NCI-H2227 (cell line): ENCODE data around the gene ZNF697.

Experiments
- DNase-seq: peaks from one replicate; lab custom pipeline; 2025; ENCODE audit not compliant: unreplicated experiment; lab: John Stamatoyannopoulos, UW

Gene ZNF697

DNA sequence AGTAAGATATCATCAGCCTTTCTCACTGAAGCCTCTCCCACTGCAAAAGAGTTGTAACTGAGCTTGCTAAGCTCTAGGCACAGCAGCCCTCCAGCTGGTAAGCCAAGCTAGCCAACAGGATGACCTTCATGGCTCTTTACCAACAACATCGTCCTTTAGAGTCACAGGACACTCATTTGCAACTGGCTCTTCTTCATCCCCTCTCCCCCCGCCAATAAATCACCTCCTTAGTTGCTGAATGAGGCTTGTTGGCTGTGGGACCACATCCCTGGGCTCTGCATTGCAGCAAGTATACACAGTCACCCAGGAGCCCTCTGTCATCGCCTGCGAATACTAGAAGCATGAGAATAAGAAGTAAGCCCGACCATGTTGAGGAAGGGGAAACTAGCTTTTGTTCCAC lies 16.0 kb upstream of the ZNF697 start:
- DNase-seq: no peak

DNA sequence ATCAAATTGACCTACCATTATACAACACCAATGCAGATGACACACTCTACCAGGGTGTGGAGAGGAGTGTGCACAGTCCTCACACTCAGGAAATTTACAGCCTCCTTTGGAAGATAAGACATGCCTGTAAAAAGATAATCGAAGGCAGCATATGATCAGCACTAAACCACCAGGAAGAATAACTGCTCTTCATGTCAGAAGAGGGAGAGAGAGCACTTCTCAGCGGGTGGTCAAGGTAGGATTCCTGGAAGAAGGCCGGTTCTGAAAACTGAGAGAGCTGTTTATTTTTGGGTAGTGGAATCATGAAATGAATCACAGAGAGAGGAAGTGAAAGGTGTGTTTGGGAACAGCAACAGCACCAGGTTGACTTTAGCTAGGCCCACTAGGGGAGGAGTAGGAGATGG lies 14.0 kb upstream of the ZNF697 start:
- no peak for DNase-seq

DNA sequence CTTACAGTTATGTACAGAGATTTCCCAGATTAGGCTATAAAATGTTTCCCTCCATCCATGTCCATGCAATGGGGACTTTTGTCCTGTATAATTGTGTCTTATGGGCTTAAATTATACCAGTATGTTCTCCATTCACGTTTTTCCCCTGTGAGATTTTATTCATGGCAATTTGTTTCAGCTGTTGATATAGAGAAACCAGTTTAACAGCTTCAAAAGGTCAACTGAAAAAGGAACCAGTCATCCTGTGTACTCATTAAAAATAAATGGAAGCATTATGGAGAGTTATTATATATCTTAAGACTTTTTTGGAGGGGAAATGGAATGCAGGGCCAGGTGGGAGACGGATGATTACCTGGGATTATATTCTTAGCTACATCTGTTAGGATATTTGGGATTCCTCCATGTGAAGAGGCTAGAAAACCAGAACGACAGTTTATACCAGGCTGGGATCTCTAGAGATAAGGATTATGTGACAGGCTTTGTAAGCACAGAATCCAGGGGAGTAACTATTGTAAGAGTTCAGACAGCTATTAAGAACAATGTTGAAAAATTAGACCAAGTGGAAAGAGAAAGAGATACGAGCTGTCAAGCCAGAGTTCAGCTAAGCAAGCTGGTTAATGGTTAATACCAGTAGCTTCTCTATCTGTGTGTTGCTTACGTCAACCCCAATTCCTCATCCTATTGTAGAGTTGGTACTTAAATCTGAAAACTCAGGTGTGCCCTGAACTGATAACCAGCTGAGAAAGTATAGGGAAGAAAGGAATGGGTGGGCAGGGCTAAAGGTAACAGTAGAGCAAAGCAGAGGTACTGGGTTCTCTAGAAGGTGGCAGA lies 12.4 kb upstream of the ZNF697 start:
- DNase-seq: no peak

DNA sequence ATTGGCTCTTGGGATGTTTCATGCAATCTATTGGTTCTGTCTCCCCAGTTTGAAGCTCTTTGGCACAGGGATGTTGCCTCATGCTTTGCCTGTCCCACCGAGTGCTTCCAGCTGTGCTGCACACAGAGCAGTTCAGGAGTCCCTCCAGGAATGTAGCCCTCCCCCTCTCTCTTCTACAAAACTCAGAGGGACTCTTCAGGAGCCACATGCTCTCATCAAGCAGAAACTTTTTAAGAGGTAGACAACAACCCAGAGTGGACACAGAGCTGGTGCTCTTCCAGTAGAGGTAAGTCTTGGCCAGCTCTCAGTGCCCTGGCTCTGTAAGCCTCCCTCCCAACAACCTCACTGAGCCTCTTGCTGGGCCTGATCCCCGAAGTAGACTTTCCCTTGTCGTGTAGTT lies 11.6 kb upstream of the ZNF697 start:
- no peak for DNase-seq

DNA sequence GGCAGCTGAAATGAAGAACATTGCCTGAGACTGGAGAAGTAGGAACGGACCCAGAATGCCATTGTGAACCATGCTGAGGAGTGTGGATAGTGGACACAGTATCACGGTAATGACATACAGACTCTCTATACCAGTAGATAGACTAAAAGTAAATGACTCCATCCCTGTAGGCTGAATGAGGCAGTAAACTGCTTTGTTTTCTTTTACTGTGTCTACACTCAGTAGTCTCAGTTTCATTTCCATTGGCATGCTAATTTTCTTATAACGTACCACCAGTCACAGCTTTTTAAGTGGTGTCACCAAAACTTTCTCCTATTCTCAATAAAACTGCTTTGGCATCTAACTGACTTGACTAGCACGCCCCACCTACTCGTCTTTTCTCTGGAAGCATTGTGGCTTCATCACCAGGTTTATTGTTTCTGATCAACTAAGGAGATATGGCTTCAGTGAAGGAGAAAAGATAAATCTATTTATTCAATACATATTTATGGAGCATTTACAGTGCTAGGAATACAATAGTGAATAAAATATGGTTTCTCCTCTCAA lies 8.4 kb upstream of the ZNF697 start:
- no peak for DNase-seq

DNA sequence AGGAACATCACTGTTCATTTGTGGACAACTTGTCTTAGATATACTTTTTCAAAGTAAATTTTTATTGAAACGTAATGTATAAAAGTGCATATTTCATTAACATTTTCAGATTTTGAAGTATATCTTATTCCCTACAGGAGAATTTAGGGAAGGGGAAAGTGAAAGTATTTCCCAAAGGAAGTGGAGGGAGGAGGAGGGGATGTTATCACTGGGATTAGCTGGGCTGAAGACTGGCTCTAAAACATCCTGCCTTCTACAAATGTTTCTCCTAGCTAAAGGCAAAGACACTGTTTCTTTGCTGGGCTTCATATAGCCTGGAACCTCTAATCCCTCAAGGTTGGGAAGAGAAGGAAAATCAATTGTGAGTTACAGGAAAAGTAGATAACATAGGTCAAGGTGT lies 7.1 kb upstream of the ZNF697 start:
- DNase-seq: no peak

DNA sequence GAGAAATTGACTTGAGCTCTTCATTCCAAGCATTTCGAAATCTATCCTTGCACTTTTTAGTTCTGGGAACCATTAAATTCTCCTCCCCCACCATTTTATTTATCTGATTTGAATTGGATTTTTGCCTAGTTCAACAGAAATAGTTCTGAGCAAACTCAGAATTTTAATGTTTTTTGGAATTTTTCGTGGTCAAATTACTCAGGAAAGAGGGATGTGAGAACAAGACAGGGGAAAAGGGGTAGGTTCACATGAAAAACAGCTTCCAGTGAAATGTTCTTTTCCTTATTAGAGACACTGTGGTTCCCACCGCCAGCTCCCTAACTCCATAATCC lies 5.7 kb upstream of the ZNF697 start:
- no peak for DNase-seq

DNA sequence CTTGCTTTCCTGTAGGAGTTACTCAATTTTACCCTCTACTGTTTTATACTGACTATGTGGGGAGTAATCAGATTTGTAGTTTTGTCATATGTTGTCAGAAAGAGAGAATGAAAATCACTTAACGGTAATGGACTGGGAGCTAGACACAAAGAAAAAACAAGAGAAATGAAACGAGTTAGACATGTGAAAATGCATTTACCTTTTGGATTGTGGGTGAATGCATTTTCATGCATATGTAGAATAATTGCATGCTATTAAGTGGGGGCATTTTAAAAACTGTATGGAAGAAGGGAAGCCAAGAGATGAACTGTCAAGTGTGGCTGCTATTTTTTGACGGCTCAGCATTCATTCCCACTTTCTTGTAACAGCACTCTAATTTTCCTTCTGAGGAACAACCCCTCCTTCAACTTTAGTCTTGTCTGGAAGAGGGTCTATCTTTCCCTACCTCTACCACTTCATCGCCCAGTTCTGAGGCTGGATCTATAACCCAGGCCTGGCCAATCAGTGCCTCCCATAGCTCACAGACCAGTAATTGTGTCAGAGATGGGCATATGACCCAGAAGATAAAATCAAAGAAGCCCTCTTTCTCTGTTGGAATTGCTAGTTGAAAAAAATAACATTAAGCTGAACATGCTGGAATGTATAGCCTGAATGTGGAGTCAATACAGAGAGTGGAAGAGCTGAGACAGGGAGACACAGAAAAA lies 5.2 kb upstream of the ZNF697 start:
- DNase-seq: no peak

DNA sequence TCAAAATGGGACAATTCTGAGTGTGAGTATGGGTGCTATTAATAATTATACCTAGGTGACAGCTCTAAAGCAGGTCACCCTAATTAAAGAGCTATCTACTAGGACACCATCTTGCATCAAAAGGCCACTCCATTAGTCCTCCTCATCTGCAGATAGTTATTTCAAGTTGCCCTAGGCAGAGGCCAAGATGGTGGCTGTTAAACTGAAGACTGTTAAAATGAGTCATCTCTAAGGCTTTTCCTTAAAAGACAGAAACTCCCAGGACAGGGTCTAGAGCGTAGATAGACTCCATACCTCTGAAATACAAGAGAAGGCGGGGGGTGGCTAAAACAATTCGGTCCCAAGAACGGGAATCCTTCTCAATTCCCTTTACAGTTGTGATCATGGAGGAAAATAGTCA lies 4.5 kb upstream of the ZNF697 start:
- no peak for DNase-seq

DNA sequence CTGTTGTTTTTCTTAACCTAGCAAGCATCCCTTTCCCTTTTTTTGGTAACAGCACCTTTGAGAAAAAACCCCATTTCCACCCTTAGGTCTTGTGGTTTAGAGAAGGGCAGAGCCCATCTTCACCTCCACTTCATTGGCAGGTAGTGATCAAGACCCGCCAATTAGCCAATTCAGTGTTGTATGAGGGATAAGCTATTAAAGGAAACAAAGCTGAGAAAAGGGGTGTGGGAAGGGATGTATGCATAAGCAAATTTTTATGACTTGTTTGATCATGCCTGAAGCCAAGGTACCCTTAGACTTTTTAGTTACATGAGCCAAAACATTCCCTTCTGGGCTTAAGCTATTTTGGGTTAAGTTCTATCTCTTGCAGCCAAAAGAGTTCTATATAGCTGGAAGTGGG lies 3.6 kb upstream of the ZNF697 start:
- DNase-seq: no peak

DNA sequence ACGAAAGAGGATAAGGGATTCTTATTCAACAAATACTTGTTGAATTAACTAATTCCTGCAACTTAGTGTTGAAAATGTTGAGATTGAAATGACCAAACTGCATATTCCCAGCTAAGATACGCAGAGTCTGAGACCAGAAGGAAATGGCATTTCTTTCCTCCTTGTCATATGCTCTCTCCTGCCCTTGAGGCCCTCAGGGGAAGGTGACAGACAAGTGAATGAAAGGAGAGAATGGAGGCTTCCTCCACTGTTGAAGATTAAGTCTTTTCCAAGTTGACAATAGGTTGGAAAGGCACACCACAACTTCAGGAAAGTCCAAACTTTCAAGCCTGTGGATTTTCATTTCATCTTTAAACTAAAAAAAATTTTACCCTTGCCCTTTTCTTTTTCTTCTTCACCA lies 3.1 kb upstream of the ZNF697 start:
- no peak for DNase-seq

DNA sequence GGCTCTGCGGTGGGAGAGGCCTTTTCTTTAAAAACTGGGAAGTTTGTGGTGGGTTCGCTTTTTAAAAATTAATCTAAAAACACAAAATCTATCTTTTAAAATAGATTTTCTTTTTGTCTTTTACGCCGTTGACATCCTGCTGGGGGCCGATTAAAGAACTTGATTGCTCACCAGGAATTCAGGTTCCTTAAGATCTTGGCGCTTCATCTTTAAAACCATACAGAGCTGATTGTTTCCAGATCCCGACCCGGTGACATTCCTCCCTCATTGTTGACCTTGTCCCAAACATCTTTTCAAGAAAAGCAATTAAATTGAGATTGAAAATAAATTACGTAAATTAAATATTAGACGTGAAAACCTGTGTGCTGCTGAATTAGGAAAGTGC lies 546 bp upstream of the ZNF697 start:
- no peak for DNase-seq

DNA sequence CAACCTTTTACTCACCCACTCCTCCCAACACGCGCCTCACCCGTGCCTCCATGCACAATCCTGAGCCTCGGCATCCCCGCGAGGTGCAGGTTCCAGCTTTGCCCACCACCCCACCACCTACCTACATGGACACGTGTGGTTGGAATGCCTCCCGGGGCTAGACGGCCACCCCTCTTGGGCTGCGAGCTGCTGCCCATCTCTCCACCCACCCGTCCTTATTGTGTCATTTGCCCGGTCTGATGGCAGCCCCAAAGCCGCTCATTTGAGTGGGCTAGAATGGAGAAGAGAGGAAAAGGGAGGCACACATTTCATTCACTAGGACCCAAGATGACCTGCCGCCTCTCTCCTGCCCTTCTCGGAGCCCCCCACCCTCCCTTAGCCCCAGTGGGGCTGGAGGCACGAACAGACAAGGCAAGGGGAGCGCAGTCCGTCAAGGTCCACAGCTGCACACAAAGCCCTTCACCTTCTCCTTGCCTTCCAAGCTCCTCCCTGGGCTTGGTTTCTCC lies 785 bp downstream of the ZNF697 start:
- peak; percentile 32 for DNase-seq

DNA sequence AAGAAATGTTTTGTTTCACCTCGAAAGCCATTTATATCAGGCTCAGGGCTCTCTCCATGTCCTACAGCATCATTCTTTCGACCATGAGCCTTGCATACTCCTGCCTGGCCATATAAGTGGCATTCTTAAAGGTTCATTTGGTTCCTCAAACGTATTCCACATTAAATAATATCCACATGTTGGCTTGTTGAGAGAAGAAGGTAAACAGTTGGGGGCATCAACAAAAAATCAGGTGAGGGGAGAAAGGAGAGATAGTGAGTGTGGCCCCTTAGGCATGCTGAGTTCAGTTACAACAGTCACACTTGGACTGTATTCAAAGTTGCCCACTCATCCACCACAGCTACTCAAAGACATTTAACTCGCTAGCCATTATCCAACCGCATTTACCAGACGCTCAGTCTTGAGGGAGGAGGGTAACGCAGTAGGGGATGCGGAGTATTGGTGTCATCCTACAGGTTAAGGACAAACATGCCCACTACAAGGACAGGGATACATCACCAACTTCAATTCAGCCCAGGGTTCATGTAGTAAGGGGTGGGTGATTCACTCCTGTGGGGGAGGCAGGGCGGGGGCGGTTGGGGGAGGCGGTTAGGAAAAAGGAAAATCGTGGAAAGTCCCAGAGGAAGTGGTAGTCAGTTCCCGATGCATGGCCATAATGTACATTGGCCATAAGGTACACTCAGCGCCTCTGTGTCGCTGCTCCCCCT lies 1.4 kb downstream of the ZNF697 start:
- DNase-seq: peak; percentile 37

DNA sequence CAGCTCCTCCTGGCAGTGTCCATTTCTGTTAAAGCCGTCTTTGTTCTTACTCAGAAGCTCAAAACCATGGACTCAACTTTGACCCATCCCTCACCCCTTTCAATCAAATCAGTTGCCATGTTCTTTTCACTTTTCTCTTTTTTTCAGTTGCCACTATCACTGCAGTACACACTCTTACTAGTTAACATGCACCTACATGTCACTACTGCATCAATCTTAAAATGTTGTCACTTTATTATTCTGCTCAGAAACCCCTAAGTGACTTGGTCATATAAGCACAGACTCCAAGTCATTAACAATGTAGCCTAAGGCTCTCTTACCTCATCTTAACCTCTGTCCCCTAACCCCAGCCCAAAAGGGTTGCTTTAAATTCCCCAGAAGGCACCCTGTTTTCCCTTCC lies 9.0 kb downstream of the ZNF697 start:
- DNase-seq: no peak

DNA sequence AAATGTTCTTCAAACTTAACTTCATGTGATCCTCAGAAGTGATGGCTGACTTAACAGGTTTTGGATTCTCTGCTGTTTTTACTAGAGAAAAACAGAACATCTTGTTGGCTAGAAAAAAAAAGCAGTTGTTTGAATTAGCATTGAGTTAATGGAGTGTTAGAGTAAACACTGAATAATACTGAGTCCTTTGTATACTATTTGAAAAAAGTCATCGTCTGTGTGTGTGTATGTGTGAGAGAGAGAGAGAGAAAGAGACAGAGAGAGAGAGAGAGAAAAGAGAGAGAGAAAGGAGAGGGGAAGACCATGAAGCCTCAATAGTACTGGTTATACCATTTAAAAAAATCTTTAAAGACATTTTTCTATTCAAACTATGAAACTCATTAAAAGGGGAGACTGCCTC lies 10.4 kb downstream of the ZNF697 start:
- no peak for DNase-seq

DNA sequence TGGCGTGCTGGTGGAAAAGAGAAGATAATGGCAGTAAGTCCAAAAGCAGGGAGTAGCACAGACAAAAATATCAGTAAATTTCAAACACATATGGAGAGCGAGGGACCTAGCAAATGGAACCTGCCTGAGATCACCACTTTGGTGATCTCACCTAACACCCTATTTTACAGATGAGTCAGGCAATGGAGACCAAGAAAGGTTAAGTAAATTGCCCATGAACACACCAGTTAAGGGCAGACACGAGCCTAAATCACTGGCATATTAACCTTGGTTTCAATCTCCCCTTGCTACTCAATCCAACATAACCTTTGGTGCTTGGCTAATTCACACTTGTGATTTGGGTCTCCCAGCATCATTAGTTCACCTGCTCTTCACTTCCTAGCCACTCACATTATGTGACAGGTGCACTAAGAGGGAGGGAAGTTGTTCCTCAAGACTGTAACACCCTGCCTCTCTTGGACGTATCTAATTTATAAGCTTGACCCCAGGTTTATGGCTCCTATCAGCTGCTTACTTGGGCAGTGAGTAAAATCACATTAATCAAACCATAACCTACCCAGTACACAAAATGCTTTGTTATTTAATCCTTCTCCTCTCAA lies 11.5 kb downstream of the ZNF697 start:
- no peak for DNase-seq

DNA sequence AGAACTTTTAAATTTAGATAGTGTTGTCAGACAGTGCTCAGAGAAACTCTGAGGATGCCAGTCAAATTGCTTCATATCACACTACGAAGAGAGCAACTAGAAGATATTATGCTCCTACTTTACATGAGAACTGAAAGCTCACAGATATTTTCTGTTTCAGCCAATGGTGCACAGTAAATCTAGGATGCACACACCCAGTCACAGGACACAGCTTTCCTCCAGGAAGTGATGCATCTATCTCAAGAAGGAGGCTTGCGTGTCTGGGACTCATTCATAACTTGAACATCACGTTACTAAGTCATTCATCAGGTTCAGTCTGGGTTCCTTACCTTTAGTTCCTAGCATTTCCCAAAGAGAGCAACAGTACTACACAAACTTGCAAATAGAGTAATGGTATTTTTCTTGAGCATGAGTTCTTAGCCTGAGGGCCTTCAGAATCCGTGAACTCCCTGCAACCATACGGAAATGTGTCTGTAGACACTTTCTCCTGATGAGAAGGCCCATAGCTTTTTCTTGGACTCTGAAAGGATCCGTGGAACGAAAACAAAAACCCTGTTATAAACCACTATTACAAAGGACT lies 12.2 kb downstream of the ZNF697 start:
- no peak for DNase-seq

DNA sequence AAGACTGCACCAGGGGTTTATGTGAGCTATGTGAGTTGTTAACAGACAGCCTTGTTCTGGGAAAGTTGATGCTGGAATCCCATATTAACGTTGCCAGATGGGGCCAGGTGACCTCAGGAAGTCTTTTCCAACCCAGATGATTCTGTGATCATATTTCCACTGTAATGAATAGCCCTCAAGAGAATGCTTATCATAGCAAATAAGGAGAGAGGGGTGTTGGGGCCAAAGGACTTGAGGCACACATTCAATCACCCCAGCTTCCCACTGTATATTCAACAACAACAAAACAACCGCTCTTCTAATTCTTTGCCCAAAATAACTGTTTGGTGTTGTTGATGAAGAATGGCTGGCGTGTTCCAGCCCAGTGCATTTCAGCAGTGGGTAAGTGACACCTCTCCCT lies 14.1 kb downstream of the ZNF697 start:
- no peak for DNase-seq

DNA sequence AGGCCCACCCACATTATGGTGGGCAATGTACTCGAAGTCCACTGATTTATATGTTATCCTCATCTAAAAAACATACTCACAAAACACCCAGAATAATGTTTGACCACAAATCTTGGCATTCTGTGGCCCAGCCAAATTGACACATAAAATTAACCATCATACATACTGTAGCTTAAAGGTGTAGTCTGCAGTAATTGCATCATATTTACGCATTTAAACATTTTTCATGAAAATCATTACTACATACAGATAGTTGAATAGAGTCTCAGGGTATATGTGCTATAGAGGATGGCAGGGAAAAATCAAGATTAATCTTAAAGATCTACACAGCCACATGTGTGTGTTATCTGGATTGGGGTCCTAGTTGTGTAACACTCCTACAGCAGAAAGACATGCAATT lies 14.5 kb downstream of the ZNF697 start:
- DNase-seq: no peak

DNA sequence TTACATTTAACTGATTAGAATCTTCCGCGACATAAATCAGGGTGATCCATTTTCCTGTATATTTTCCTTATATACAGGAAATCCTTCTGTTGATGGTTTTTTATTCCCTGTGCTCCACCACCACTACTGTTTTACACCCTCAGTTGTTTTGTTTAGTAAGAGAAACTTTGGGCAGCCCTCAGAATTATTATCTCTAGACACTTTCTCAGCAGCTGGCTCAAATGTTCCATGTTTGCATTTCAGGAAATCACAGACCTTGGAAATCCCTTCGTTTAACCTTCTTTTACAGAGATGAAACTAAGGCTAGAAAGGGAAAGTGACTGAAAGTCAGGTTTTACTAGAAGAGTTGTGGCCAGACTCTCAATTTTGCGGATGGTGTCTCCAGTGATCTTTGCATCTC lies 15.2 kb downstream of the ZNF697 start:
- no peak for DNase-seq
